GM23248 (cell line): ENCODE measurements around the gene ATP6V0D1.

Experiments used
- EZH2 ChIP-seq: fragments of 200-600 bp; sonication (generic); IDR thresholded peaks from 2 replicates; pipeline ENCODE4 v1.6.1; 2018; ENCODE audit warnings: antibody characterized with exemption, mild to moderate bottlenecking; ENCODE audit not compliant: insufficient read depth, poor library complexity, severe bottlenecking
- EZH2phosphoT487 ChIP-seq: fragments of 200-600 bp; sonication (generic); IDR thresholded peaks from 2 replicates; pipeline ENCODE4 v1.6.1; 2018; ENCODE audit warnings: antibody characterized with exemption, moderate library complexity, mild to moderate bottlenecking, low read depth; ENCODE audit not compliant: insufficient read depth

- TF ChIP-seq EZH2phosphoT487 (no peak), EZH2 (no peak)
These were observed 740 bp upstream of the ATP6V0D1 start for GRCh38 chr16:67481561-67482232.
